ENCODE results near the gene UCP3.

UCP3 gene

GRCh38 chr11:74008373-74009229 lies at the start of gene UCP3:
TSS of gene UCP3 (minus strand) at chr11:74009085. CDS start at chr11:74007042, 2,043 bp downstream.
- DNase-seq (ENCODE audit: low read depth): no peak

GRCh38 chr11:74057249-74058151 lies 48.6 kb upstream of the UCP3 start:
- no peak overlapping the region for H3K4me3 ChIP-seq (ENCODE audit: low read depth, low read length)
- DNase-seq (ENCODE audit: low read depth): no peak

More at GRCh38 chr11:74008373-74009229, at the start of gene UCP3:
- H3K4me3 ChIP-seq (ENCODE audit: low read depth, low read length): no peak within 1 kb of the TSS

GRCh38 chr11:74055938-74056337 lies 47.1 kb upstream of the UCP3 start:
- no peak overlapping the region for H3K4me3 ChIP-seq (ENCODE audit: low read depth, low read length)
- DNase-seq (ENCODE audit: low read depth): peak; percentile 36

- DNase-seq (ENCODE audit: low read depth): no peak
- H3K4me3 ChIP-seq (ENCODE audit: low read depth, low read length): no peak overlapping the region
Observed at GRCh38 chr11:74050465-74050864, 41.6 kb upstream of the UCP3 start.

GRCh38 chr11:74048993-74049392 lies 40.1 kb upstream of the UCP3 start:
- no peak overlapping the region for H3K4me3 ChIP-seq (ENCODE audit: low read depth, low read length)
- no peak for DNase-seq (ENCODE audit: low read depth)

- no peak overlapping the region for H3K4me3 ChIP-seq (ENCODE audit: low read depth, low read length)
- no peak for DNase-seq (ENCODE audit: low read depth)
Observed at GRCh38 chr11:74044538-74044937, 35.7 kb upstream of the UCP3 start.

- no peak for DNase-seq (ENCODE audit: low read depth)
- H3K4me3 ChIP-seq (ENCODE audit: low read depth, low read length): no peak overlapping the region
Observed at GRCh38 chr11:74043450-74043849, 34.6 kb upstream of the UCP3 start.

GRCh38 chr11:74037309-74037708 lies 28.4 kb upstream of the UCP3 start:
- H3K4me3 ChIP-seq (ENCODE audit: low read depth, low read length): no peak overlapping the region
- DNase-seq (ENCODE audit: low read depth): no peak

- DNase-seq (ENCODE audit: low read depth): no peak
- H3K4me3 ChIP-seq (ENCODE audit: low read depth, low read length): no peak overlapping the region
Observed at GRCh38 chr11:74035264-74035663, 26.4 kb upstream of the UCP3 start.

GRCh38 chr11:74033046-74033445 lies 24.2 kb upstream of the UCP3 start:
- no peak overlapping the region for H3K4me3 ChIP-seq (ENCODE audit: low read depth, low read length)

GRCh38 chr11:74030723-74031676 lies 22.1 kb upstream of the UCP3 start:
- no peak overlapping the region for H3K4me3 ChIP-seq (ENCODE audit: low read depth, low read length)
- DNase-seq (ENCODE audit: low read depth): no peak

More at GRCh38 chr11:74033046-74033445, 24.2 kb upstream of the UCP3 start:
- DNase-seq (ENCODE audit: low read depth): no peak

GRCh38 chr11:74025467-74026166 lies 16.7 kb upstream of the UCP3 start:
- H3K4me3 ChIP-seq (ENCODE audit: low read depth, low read length): no peak overlapping the region
- no peak for DNase-seq (ENCODE audit: low read depth)

- peak; percentile 81 for DNase-seq (ENCODE audit: low read depth)
- H3K4me3 ChIP-seq (ENCODE audit: low read depth, low read length): no peak overlapping the region
Observed at GRCh38 chr11:74024261-74025029, 15.6 kb upstream of the UCP3 start.

GRCh38 chr11:74023276-74023675 lies 14.4 kb upstream of the UCP3 start:
- DNase-seq (ENCODE audit: low read depth): no peak
- H3K4me3 ChIP-seq (ENCODE audit: low read depth, low read length): no peak overlapping the region

GRCh38 chr11:74022546-74022945 lies 13.7 kb upstream of the UCP3 start:
- H3K4me3 ChIP-seq (ENCODE audit: low read depth, low read length): no peak overlapping the region
- no peak for DNase-seq (ENCODE audit: low read depth)

GRCh38 chr11:74021998-74022397 lies 13.1 kb upstream of the UCP3 start:
- DNase-seq (ENCODE audit: low read depth): no peak

GRCh38 chr11:74020539-74020938 lies 11.7 kb upstream of the UCP3 start:
- DNase-seq (ENCODE audit: low read depth): no peak
- no peak overlapping the region for H3K4me3 ChIP-seq (ENCODE audit: low read depth, low read length)

More at GRCh38 chr11:74021998-74022397, 13.1 kb upstream of the UCP3 start:
- H3K4me3 ChIP-seq (ENCODE audit: low read depth, low read length): no peak overlapping the region

GRCh38 chr11:74019860-74020259 lies 11.0 kb upstream of the UCP3 start:
- H3K4me3 ChIP-seq (ENCODE audit: low read depth, low read length): no peak overlapping the region
- peak; percentile 33 for DNase-seq (ENCODE audit: low read depth)

Data from skeletal muscle cell (primary cell).